Inflammatory macrophage treated with lipopolysaccharide for 1 hour (primary cell): ENCODE results near the gene SYNE2.

ENCODE experiments used
- DNase-seq, 2 donors: peaks; one replicate each; pipeline ENCODE4 v3.0.0-alpha.2; 2020 to 2022

Gene SYNE2

GRCh38 chr14:63910583-63911363 is 58.0 kb downstream of the SYNE2 start:
- no peak for DNase-seq

- DNase-seq = no peak
Observed at GRCh38 chr14:63911404-63911803, 58.6 kb downstream of the SYNE2 start.

GRCh38 chr14:63912286-63912685 is 59.5 kb downstream of the SYNE2 start:
- no peak for DNase-seq

GRCh38 chr14:63918411-63918810 is 65.6 kb downstream of the SYNE2 start:
- no peak for DNase-seq

GRCh38 chr14:63922696-63923421 is 70.1 kb downstream of the SYNE2 start:
- no peak for DNase-seq

- no peak for DNase-seq
Observed at GRCh38 chr14:63923422-63923752, 70.6 kb downstream of the SYNE2 start.

GRCh38 chr14:63924375-63924774 is 71.6 kb downstream of the SYNE2 start:
- DNase-seq = no peak

GRCh38 chr14:63926641-63927040 is 73.8 kb downstream of the SYNE2 start:
- DNase-seq = no peak

GRCh38 chr14:63928744-63929174 is 76.0 kb downstream of the SYNE2 start:
- no peak for DNase-seq

- DNase-seq = no peak
Observed at GRCh38 chr14:63933110-63933509, 80.3 kb downstream of the SYNE2 start.

- DNase-seq = no peak
Observed at GRCh38 chr14:63933711-63934110, 80.9 kb downstream of the SYNE2 start.

GRCh38 chr14:63938198-63939005 is 85.6 kb downstream of the SYNE2 start:
- no peak for DNase-seq

- no peak for DNase-seq
Observed at GRCh38 chr14:63939006-63939270, 86.1 kb downstream of the SYNE2 start.

GRCh38 chr14:63940387-63940786 is 87.6 kb downstream of the SYNE2 start:
- no peak for DNase-seq

- DNase-seq = no peak
Observed at GRCh38 chr14:63941023-63941422, 88.2 kb downstream of the SYNE2 start.

GRCh38 chr14:63949696-63950095 is 96.9 kb downstream of the SYNE2 start:
- DNase-seq = no peak

- DNase-seq = no peak
Observed at GRCh38 chr14:63951021-63951420, 98.2 kb downstream of the SYNE2 start.

GRCh38 chr14:63951429-63951828 is 98.6 kb downstream of the SYNE2 start:
- DNase-seq = no peak

- DNase-seq = no peak
Observed at GRCh38 chr14:63952053-63952932, 99.5 kb downstream of the SYNE2 start.

- DNase-seq = no peak
Observed at GRCh38 chr14:63952933-63953437, 100.2 kb downstream of the SYNE2 start.

GRCh38 chr14:63956326-63956725 is 103.5 kb downstream of the SYNE2 start:
- no peak for DNase-seq

- DNase-seq = no peak
Observed at GRCh38 chr14:63960926-63961567, 108.2 kb downstream of the SYNE2 start.
